ENCODE measurements around the gene RAB7A.

RAB7A gene

DNA sequence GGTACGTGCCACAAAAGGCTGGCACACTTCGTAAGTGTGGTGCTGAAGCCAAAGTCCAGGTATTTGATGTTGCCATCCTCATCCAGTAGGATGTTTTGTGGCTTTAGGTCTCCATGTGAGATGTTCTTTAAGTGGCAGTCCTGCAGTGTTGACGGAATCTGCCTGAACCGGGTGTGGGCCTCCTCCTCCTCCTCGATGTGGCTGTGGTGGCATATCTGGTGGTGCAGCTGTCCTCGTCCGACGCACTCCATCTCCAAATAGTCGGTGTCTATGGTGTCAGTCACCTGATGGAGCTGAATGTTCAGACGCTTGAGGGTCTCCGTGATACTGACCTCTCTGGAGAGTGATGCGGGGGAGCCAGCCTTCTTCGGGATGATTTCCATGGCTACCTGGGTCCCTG, 123.0 kb downstream of the RAB7A start:
- DNase-seq (ENCODE audit: low read depth, low spot score), result no peak

- DNase-seq (ENCODE audit: low read depth, low spot score), result peak; percentile 10
These were observed 124.0 kb downstream of the RAB7A start for GRCh38 chr3:128849911-128850455.

- DNase-seq (ENCODE audit: low read depth, low spot score), result no peak
These were observed 124.6 kb downstream of the RAB7A start for GRCh38 chr3:128850544-128850943.

- no peak for DNase-seq (ENCODE audit: low read depth, low spot score)
These were observed 125.6 kb downstream of the RAB7A start for GRCh38 chr3:128851601-128852000.

DNA sequence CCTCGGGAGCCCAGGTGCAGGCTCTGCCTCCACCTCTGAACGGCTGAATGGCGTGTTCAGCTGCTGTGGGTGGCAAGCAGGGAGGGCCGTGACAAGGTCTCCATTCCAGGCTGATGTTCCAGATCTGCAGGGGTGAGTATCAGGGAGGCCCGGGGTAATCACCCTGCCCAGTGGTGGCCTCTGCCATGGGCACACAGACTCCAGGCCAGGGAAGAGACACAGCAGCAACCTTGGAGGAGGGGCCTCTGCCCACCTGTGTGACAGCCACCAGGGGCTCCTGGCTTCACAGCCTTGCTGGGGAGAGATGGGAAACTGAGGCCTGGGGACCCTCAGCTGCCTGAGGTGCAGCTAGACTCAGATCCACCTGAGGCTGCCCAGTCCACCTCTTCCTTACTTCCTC, 127.8 kb downstream of the RAB7A start:
- no peak for DNase-seq (ENCODE audit: low read depth, low spot score)

- no peak for DNase-seq (ENCODE audit: low read depth, low spot score)
These were observed 128.5 kb downstream of the RAB7A start for GRCh38 chr3:128854475-128854874.

DNA sequence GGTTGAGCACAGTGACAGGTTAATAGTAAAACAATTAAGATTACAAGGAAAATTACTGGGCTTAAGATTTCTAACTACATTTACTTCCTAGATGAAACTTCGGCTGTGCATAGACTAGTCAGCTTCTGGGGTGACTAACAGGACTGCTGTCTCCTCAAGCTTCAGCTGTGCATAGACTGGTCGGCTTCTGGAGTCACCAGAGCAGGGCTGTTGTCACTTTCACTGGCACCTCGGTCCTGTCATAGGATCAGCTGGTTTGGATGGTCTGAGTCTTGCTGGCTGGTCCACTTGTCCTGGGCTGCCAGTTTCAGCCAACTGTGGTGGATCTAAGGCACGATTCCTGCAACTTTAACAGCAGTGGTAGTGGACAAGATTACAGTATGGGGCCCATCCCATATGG, 129.6 kb downstream of the RAB7A start:
- no peak for DNase-seq (ENCODE audit: low read depth, low spot score)

GRCh38 chr3:128858167-128858566, 132.2 kb downstream of the RAB7A start:
- no peak for DNase-seq (ENCODE audit: low read depth, low spot score)

- DNase-seq (ENCODE audit: low read depth, low spot score), result no peak
These were observed 133.6 kb downstream of the RAB7A start for GRCh38 chr3:128859630-128860029.

DNA sequence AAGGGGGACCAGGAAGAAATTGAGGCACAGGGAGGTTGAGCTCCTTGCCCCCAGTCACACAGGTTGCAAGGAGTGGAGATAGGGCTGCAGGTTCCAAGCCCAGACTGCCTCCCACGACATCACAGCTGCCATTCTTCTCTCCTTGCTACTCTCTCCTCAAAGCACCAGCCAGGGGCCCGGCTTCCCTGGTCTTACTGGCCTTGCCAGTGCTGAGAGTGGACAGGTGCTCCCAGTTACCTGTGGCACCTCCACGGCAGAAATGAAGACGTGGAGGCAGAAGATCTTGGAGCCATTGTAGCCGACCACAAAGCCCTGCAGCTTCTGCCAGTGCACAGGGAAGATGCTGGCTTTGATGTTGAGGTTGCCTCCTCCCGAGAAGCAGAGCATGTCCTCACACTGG, 135.5 kb downstream of the RAB7A start:
- DNase-seq (ENCODE audit: low read depth, low spot score), result no peak

- DNase-seq (ENCODE audit: low read depth, low spot score), result no peak
These were observed 137.6 kb downstream of the RAB7A start for GRCh38 chr3:128863560-128863959.
